CD14-positive monocyte (primary cell): ENCODE measurements around the gene FLII. TPM values are rescaled to one million over a fixed set of nuclear protein-coding genes. Genes with fewer than 3 reads are reported as not detected.
A peak's percentile ranks its signal among the peaks of the same experiment; 100 is the strongest.

Experiments
- DNase-seq, 3 donors: peaks; one replicate each; pipeline ENCODE4 v3.0.0-alpha.2; 2011 to 2022
- H2AFZ ChIP-seq: 2 replicates; pipeline ENCODE4 v1.6.0; 2012; ENCODE audit warnings: mild to moderate bottlenecking, low read depth, low read length, inconsistent platforms; ENCODE audit not compliant: insufficient read depth, poor library complexity, severe bottlenecking
- H3K27ac ChIP-seq, 2 donors: 1 replicate in 1 of 2; 2 replicates in 1 of 2; pipeline ENCODE4 v1.5.1; 2012 to 2013; ENCODE audit warnings: low read length in 2 of 2, control low read depth in 1 of 2, inconsistent platforms in 1 of 2, low read depth in 1 of 2, mild to moderate bottlenecking in 1 of 2
- H3K27me3 ChIP-seq, 2 donors: one replicate each; pipeline versions ENCODE4 v1.6.0 to v1.6.1; 2011 to 2013; ENCODE audit warnings: low read length in 2 of 2; ENCODE audit not compliant: control insufficient read depth in 2 of 2, insufficient read depth in 2 of 2
- H3K36me3 ChIP-seq, 2 donors: replicated peaks in 1 of 2; 1 replicate in 1 of 2; 2 replicates in 1 of 2; pipeline versions ENCODE4 v1.5.1 to v1.6.1; 2012 to 2013; ENCODE audit warnings: low read length in 2 of 2, control low read depth in 1 of 2, inconsistent platforms in 1 of 2, mild to moderate bottlenecking in 1 of 2; ENCODE audit not compliant: insufficient read depth in 2 of 2, control insufficient read depth in 1 of 2
- H3K4me1 ChIP-seq, 2 donors: 1 replicate in 1 of 2; 2 replicates in 1 of 2; pipeline versions ENCODE4 v1.5.1 to v1.6.1; 2012 to 2013; ENCODE audit warnings: low read length in 2 of 2, control low read depth in 1 of 2, inconsistent platforms in 1 of 2, mild to moderate bottlenecking in 1 of 2, moderate library complexity in 1 of 2; ENCODE audit not compliant: insufficient read depth in 2 of 2, control insufficient read depth in 1 of 2
- H3K4me2 ChIP-seq: replicated peaks from 2 replicates; pipeline ENCODE3; 2012; ENCODE audit warnings: low read length, moderate library complexity, mild to moderate bottlenecking; ENCODE audit not compliant: poor library complexity, severe bottlenecking; ENCODE audit errors: extremely low read depth
- H3K4me3 ChIP-seq, 3 experiments: fragments of 200-600 bp in 1 of 3; sonication (generic) in 1 of 3; replicated peaks in 1 of 3; 1 replicate in 2 of 3; 2 replicates in 1 of 3; pipeline ENCODE4 v1.5.1; 2011 to 2013; ENCODE audit warnings: low read length in 3 of 3, mild to moderate bottlenecking in 3 of 3, control low read depth in 2 of 3, low read depth in 2 of 3, inconsistent platforms in 1 of 3, moderate library complexity in 1 of 3
- H3K79me2 ChIP-seq: 2 replicates; pipeline ENCODE4 v1.6.0; 2012; ENCODE audit warnings: mild to moderate bottlenecking, control low read depth, inconsistent platforms, low read length, moderate library complexity; ENCODE audit not compliant: insufficient read depth
- H3K9ac ChIP-seq: 2 replicates; pipeline ENCODE4 v1.6.0; 2017; ENCODE audit warnings: low read length, mild to moderate bottlenecking; ENCODE audit not compliant: insufficient read depth, poor library complexity, severe bottlenecking
- H3K9me3 ChIP-seq, 2 donors: replicated peaks in 1 of 2; 1 replicate in 1 of 2; 2 replicates in 1 of 2; pipeline versions ENCODE4 v1.5.1 to v1.6.1; 2012 to 2013; ENCODE audit warnings: low read length in 2 of 2, control low read depth in 1 of 2; ENCODE audit not compliant: control insufficient read depth in 1 of 2, insufficient read depth in 1 of 2
- H4K20me1 ChIP-seq: 2 replicates; pipeline ENCODE4 v1.6.0; 2012; ENCODE audit warnings: mild to moderate bottlenecking, low read length, control low read depth, moderate library complexity; ENCODE audit not compliant: insufficient read depth
- H3K27ac Mint-ChIP-seq, 7 donors: one replicate each; pipeline ENCODE4 v1.8.0; 2020; ENCODE audit warnings: mild to moderate bottlenecking in 7 of 7, mixed read lengths in 7 of 7, moderate library complexity in 6 of 7, inconsistent platforms in 2 of 7
- H3K27me3 Mint-ChIP-seq, 3 donors: one replicate each; pipeline ENCODE4 v1.8.0; 2021 to 2022; ENCODE audit warnings: low read depth in 3 of 3, mild to moderate bottlenecking in 3 of 3, mixed read lengths in 3 of 3, moderate library complexity in 3 of 3, inconsistent platforms in 1 of 3
- H3K36me3 Mint-ChIP-seq, 2 donors: one replicate each; pipeline ENCODE4 v1.8.0; 2020; ENCODE audit warnings: mixed read lengths in 2 of 2, inconsistent platforms in 1 of 2, mild to moderate bottlenecking in 1 of 2
- H3K4me1 Mint-ChIP-seq: one replicate; pipeline ENCODE4 v1.8.0; 2020; ENCODE audit warnings: mild to moderate bottlenecking, mixed read lengths
- H3K4me3 Mint-ChIP-seq, 2 donors: one replicate each; pipeline ENCODE4 v1.8.0; 2020; ENCODE audit warnings: mild to moderate bottlenecking in 2 of 2, mixed read lengths in 2 of 2, moderate library complexity in 1 of 2
- H3K9me3 Mint-ChIP-seq, 7 donors: one replicate each; pipeline ENCODE4 v1.8.0; 2020 to 2022; ENCODE audit warnings: mixed read lengths in 7 of 7, mild to moderate bottlenecking in 6 of 7, moderate library complexity in 6 of 7, inconsistent platforms in 2 of 7
- CTCF ChIP-seq: fragments of 200-600 bp; IDR thresholded peaks from one replicate; pipeline ENCODE4 v1.8.0; 2022; ENCODE audit warnings: antibody characterized with exemption, mild to moderate bottlenecking
- WGBS: methylation state at CpG from one replicate; pipeline ENCODE4 v1.1.5; 2013; ENCODE audit warnings: missing lambda C conversion rate; ENCODE audit not compliant: insufficient coverage; 5-methylcytosine and 5-hydroxymethylcytosine counted together
- intact Hi-C, 2 donors: fragments of 100-400 bp; cut with micrococcal nuclease; formaldehyde crosslinking; loops; one replicate each; pipeline versions ENCODE4 v1.15.0 to v1.15.1; 2023
- polyA plus RNA-seq, 3 donors: library from polyadenylated mRNA; depleted of rRNA in 1 of 3; unstranded in 2 of 3; stranded (reverse) in 1 of 3; fragments of 300-500 nt in 2 of 3; fragments of >200 nt in 1 of 3; fragmentation: Illumina TruSeq in 2 of 3; gene quantifications; 1 replicate in 2 of 3; 2 replicates in 1 of 3; pipeline ENCODE4 v1.2.3, GENCODE V29; 2012 to 2021

FLII gene
- polyA plus RNA-seq, 3 donors: 145 to 724 (median 227) TPM

GRCh38 chr17:18259621-18260331 lies 1.2 kb upstream of the FLII start:
- H3K27me3 Mint-ChIP-seq: peaks cover 0 to 2% (median 1%) of the 10 kb centered on the region in 3 donors
- H3K27me3 ChIP-seq: no peaks in the 10 kb centered on the region
- H3K36me3 Mint-ChIP-seq: peaks cover 24 to 38% of the 10 kb centered on the region in 2 donors
- H3K4me2 ChIP-seq: peak overlapping the region; percentile 91
- intact Hi-C loops: loop anchor here (2.0 to 5.0 kb wide), 2 partner anchors 38 to 55 kb away; partner anchors contain the start of genes SMCR8 (in 2 of the 2) and TOP3A (in 2 of the 2)
- no peaks in the 10 kb centered on the region for H3K9me3 ChIP-seq
- peak overlapping the region in 2 of 3 experiments; percentile 67 to 90 for H3K4me3 ChIP-seq
- H4K20me1 ChIP-seq: peaks cover 34% of the 10 kb centered on the region
- H3K27ac ChIP-seq: peak overlapping the region; percentile 22 to 80
- H3K36me3 ChIP-seq: peaks cover 28 to 40% of the 10 kb centered on the region in 2 donors
- peak overlapping the region in 6 of 7 donors; percentile 35 to 88 (median 80) for H3K27ac Mint-ChIP-seq
- peak overlapping the region; percentile 78 to 84 for H3K4me3 Mint-ChIP-seq
- whole genome bisulfite sequencing: 82% methylated on average over 18 of the region's 22 CpGs
- H3K79me2 ChIP-seq: peaks cover 46% of the 10 kb centered on the region
- H3K4me1 ChIP-seq: peaks cover 39 to 54% of the 10 kb centered on the region in 2 donors
- H3K9me3 Mint-ChIP-seq: no peaks in the 10 kb centered on the region
- no peak overlapping the region for H3K9ac ChIP-seq
- DNase-seq: no peak
- peaks cover 38% of the 10 kb centered on the region for H3K4me1 Mint-ChIP-seq
- peak overlapping the region; percentile 94 for H2AFZ ChIP-seq
- TF ChIP-seq CTCF: no peak

GRCh38 chr17:18257982-18258355 lies 569 bp downstream of the FLII start:
- H3K79me2 ChIP-seq: peaks cover 46% of the 10 kb centered on the region
- H3K9ac ChIP-seq: peak overlapping the region; percentile 99
- peaks cover 52% of the 10 kb centered on the region for H4K20me1 ChIP-seq
- peaks cover 38% of the 10 kb centered on the region for H3K4me1 Mint-ChIP-seq
- TF ChIP-seq CTCF: no peak
- under 1% methylated on average over 14 of the region's 16 CpGs for WGBS
- H3K4me3 ChIP-seq: peak overlapping the region; percentile 78 to 82 (median 81)
- peak overlapping the region; percentile 95 to 98 for H3K4me3 Mint-ChIP-seq
- peak overlapping the region; percentile 92 for H3K4me2 ChIP-seq
- peak overlapping the region; percentile 93 for H2AFZ ChIP-seq
- no peaks in the 10 kb centered on the region for H3K9me3 Mint-ChIP-seq
- H3K27ac Mint-ChIP-seq: peak overlapping the region; percentile 99 to 100 (median 99)
- H3K36me3 ChIP-seq: peaks cover 37 to 40% of the 10 kb centered on the region in 2 donors
- peak; percentile 86 to 89 (median 88) for DNase-seq
- H3K36me3 Mint-ChIP-seq: peaks cover 35 to 42% of the 10 kb centered on the region in 2 donors
- no peaks in the 10 kb centered on the region for H3K27me3 ChIP-seq
- H3K27me3 Mint-ChIP-seq: peaks cover 0 to 2% (median 1%) of the 10 kb centered on the region in 3 donors
- peak overlapping the region; percentile 90 to 95 for H3K27ac ChIP-seq
- no peaks in the 10 kb centered on the region for H3K9me3 ChIP-seq
- H3K4me1 ChIP-seq: peaks cover 39 to 54% of the 10 kb centered on the region in 2 donors
- intact Hi-C loops: loop anchor here in 1 of 2 donors (5.0 kb wide), 1 partner anchor 39 kb away; no protein-coding TSS in a partner anchor
